MM.1S (cell line): ENCODE data around the gene ALG8.

Experiments used
- EZH2 ChIP-seq: fragments of 300-600 bp; sonication (generic); optimal IDR thresholded peaks from 2 replicates; pipeline ENCODE3; 2017; ENCODE audit warnings: low read depth, mild to moderate bottlenecking, antibody characterized with exemption, low read length, mixed read lengths
- EZH2phosphoT487 ChIP-seq: fragments of 300-600 bp; sonication (generic); IDR thresholded peaks from 2 replicates; pipeline ENCODE4 v1.6.1; 2018; ENCODE audit warnings: antibody characterized with exemption, low read length
- TF ChIP-seq, protein P1 (sequence below): fragments of 300-600 bp; sonication (generic); IDR thresholded peaks from 2 replicates; pipeline ENCODE4 v1.5.1; 2016; ENCODE audit warnings: antibody characterized with exemption, low read length, mixed read lengths

DNA sequence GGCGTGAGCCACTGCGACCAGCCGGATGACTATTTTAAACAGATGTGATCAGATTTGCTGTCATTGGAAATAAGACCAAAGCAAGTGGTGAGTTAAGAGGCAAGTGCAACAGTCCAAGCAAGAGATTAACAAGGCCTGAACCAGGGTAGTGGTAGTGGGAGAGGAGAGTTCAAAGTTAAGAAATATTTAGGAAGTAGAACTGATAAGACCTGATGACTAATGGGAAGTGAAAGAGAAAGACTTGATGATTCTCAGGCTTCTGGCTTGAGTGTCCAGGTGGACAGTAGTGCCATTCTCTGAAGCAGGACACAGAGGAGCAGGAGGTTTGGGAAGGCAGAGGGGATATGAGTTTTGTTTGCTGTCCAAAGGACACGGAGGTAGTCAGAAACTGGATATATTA is 67.0 kb downstream of the ALG8 start:
- TF ChIP-seq, protein P1, sequence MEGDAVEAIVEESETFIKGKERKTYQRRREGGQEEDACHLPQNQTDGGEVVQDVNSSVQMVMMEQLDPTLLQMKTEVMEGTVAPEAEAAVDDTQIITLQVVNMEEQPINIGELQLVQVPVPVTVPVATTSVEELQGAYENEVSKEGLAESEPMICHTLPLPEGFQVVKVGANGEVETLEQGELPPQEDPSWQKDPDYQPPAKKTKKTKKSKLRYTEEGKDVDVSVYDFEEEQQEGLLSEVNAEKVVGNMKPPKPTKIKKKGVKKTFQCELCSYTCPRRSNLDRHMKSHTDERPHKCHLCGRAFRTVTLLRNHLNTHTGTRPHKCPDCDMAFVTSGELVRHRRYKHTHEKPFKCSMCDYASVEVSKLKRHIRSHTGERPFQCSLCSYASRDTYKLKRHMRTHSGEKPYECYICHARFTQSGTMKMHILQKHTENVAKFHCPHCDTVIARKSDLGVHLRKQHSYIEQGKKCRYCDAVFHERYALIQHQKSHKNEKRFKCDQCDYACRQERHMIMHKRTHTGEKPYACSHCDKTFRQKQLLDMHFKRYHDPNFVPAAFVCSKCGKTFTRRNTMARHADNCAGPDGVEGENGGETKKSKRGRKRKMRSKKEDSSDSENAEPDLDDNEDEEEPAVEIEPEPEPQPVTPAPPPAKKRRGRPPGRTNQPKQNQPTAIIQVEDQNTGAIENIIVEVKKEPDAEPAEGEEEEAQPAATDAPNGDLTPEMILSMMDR = no peak
- TF ChIP-seq EZH2phosphoT487 = no peak
- TF ChIP-seq EZH2 = no peak
